ENCODE measurements around the gene NPIPA3. TPM values are rescaled to one million over a fixed set of nuclear protein-coding genes. Genes with fewer than 3 reads are reported as not detected.
"Not testable (repeated sequence)": the region's sequence is repeated elsewhere in the genome, so short reads cannot be mapped to it uniquely, and the experiment has no call there.

NPIPA3 gene
- total RNA-seq (2014; rRNA removed; shearing (Covaris generic)) = 0.32 and 0.51 TPM in 2 replicates
- 4.5 and 5.4 TPM in 2 replicates for polyA plus RNA-seq (2016; fragmentation: Nextera tagmentation; extraction: Ambion mirVana)

- not testable (repeated sequence) for H3K9ac ChIP-seq
Observed at GRCh38 chr16:14703156-14704011, at the start of gene NPIPA3. Gene NPIPA3 (plus strand): TSS chr16:14703411. CDS start chr16:14708944, 5,533 bp downstream.

GRCh38 chr16:14658063-14658462, 45.1 kb upstream of the NPIPA3 start:
- Histone ChIP-seq H3K79me2 (ENCODE audit: insufficient read depth) (0 out of 2 replicates have a peak, but pooled peaks cover 7% of the 10 kb centered on the region), H3K4me2 (ENCODE audit: unreplicated experiment) (no peak overlapping the region), H3K9me3 (ENCODE audit: low read depth) (no peaks in the 10 kb centered on the region), H3K9ac (no peak overlapping the region), H3K36me3 (ENCODE audit: low read depth) (peaks cover 31% of the 10 kb centered on the region), H3K4me3 (no peak overlapping the region), H3K27ac (no peak overlapping the region), H2AFZ (no peak overlapping the region), H3K9me2 (ENCODE audit: insufficient read depth) (no peaks in the 10 kb centered on the region), H3K27me3 (replicated peaks; ENCODE audit: insufficient read depth) (no peaks in the 10 kb centered on the region), H3F3A (ENCODE audit: insufficient read depth) (no peaks in the 10 kb centered on the region), H4K20me1 (ENCODE audit: insufficient read depth) (no peaks in the 10 kb centered on the region), H3K4me1 (ENCODE audit: insufficient read depth) (no peaks in the 10 kb centered on the region)
- no peak for DNase-seq
- TF ChIP-seq EZH2phosphoT487 (IDR thresholded peaks at IDR 0.05; ENCODE audit: insufficient read depth, low read depth) (no peak), EZH2 (IDR thresholded peaks at IDR 0.05; ENCODE audit: insufficient read depth, poor library complexity, severe bottlenecking) (no peak)
- 93 to 100% methylated on average over 2 of the region's 2 CpGs for WGBS, 2 experiments (ENCODE audit: low coverage in 1 of 2, low lambda C conversion rate in 2 of 2, missing lambda C conversion rate in 2 of 2)
- in situ Hi-C loops (cut with MboI) = no loop called here

More at GRCh38 chr16:14703156-14704011, at the start of gene NPIPA3:
- H3K79me2 ChIP-seq (ENCODE audit: insufficient read depth); in situ Hi-C loops (cut with MboI); H3K36me3 ChIP-seq (ENCODE audit: low read depth); H3K4me1 ChIP-seq (ENCODE audit: insufficient read depth); H4K20me1 ChIP-seq (ENCODE audit: insufficient read depth); DNase-seq; H3K27me3 ChIP-seq (replicated peaks; ENCODE audit: insufficient read depth); H2AFZ ChIP-seq; H3K4me3 ChIP-seq; H3F3A ChIP-seq (ENCODE audit: insufficient read depth); H3K9me2 ChIP-seq (ENCODE audit: insufficient read depth); H3K4me2 ChIP-seq (ENCODE audit: unreplicated experiment); H3K27ac ChIP-seq; H3K9me3 ChIP-seq (ENCODE audit: low read depth): not testable (repeated sequence)
- no CpG with 5 or more reads among the region's 73 CpGs for WGBS, 2 experiments (ENCODE audit: low coverage in 1 of 2, low lambda C conversion rate in 2 of 2, missing lambda C conversion rate in 2 of 2)

- TF ChIP-seq EZH2 (IDR thresholded peaks at IDR 0.05; ENCODE audit: insufficient read depth, poor library complexity, severe bottlenecking) = no peak
- no peak for TF ChIP-seq EZH2phosphoT487 (IDR thresholded peaks at IDR 0.05; ENCODE audit: insufficient read depth, low read depth)
- no peaks in the 10 kb centered on the region for H3K9me2 ChIP-seq (ENCODE audit: insufficient read depth)
- peaks cover 37% of the 10 kb centered on the region for H3K36me3 ChIP-seq (ENCODE audit: low read depth)
- no peak for DNase-seq
- H3K79me2 ChIP-seq (ENCODE audit: insufficient read depth) = no peaks in the 10 kb centered on the region
- WGBS, 2 experiments (ENCODE audit: low coverage in 1 of 2, low lambda C conversion rate in 2 of 2, missing lambda C conversion rate in 2 of 2) = 92 to 96% methylated on average over 16 of the region's 16 CpGs
- H3K4me1 ChIP-seq (ENCODE audit: insufficient read depth) = no peaks in the 10 kb centered on the region
- H3K4me3 ChIP-seq = no peak overlapping the region
- no peaks in the 10 kb centered on the region for H4K20me1 ChIP-seq (ENCODE audit: insufficient read depth)
- in situ Hi-C loops (cut with MboI) = no loop called here
- H3K9me3 ChIP-seq (ENCODE audit: low read depth) = no peaks in the 10 kb centered on the region
- H3K27ac ChIP-seq = no peak overlapping the region
- 0 out of 2 replicates have a peak, but pooled peaks cover 5% of the 10 kb centered on the region for H3F3A ChIP-seq (ENCODE audit: insufficient read depth)
- no peak overlapping the region for H3K4me2 ChIP-seq (ENCODE audit: unreplicated experiment)
- no peaks in the 10 kb centered on the region for H3K27me3 ChIP-seq (replicated peaks; ENCODE audit: insufficient read depth)
- no peak overlapping the region for H3K9ac ChIP-seq
- no peak overlapping the region for H2AFZ ChIP-seq
Observed at GRCh38 chr16:14667347-14668266, 35.6 kb upstream of the NPIPA3 start.

GRCh38 chr16:14668556-14669223, 34.5 kb upstream of the NPIPA3 start:
- in situ Hi-C loops (cut with MboI) = no loop called here
- 86 to 93% methylated on average over 7 of the region's 7 CpGs for WGBS, 2 experiments (ENCODE audit: low coverage in 1 of 2, low lambda C conversion rate in 2 of 2, missing lambda C conversion rate in 2 of 2)
- no peaks in the 10 kb centered on the region for H3K4me1 ChIP-seq (ENCODE audit: insufficient read depth)
- H3K27ac ChIP-seq = no peak overlapping the region
- no peaks in the 10 kb centered on the region for H4K20me1 ChIP-seq (ENCODE audit: insufficient read depth)
- H2AFZ ChIP-seq = no peak overlapping the region
- no peak for DNase-seq
- H3K36me3 ChIP-seq (ENCODE audit: low read depth) = peaks cover 29% of the 10 kb centered on the region
- 0 out of 2 replicates have a peak, but pooled peaks cover 5% of the 10 kb centered on the region for H3F3A ChIP-seq (ENCODE audit: insufficient read depth)
- TF ChIP-seq EZH2 (IDR thresholded peaks at IDR 0.05; ENCODE audit: insufficient read depth, poor library complexity, severe bottlenecking) (no peak), EZH2phosphoT487 (IDR thresholded peaks at IDR 0.05; ENCODE audit: insufficient read depth, low read depth) (no peak)
- H3K4me3 ChIP-seq = no peak overlapping the region
- H3K4me2 ChIP-seq (ENCODE audit: unreplicated experiment) = no peak overlapping the region
- no peak overlapping the region for H3K9ac ChIP-seq
- no peaks in the 10 kb centered on the region for H3K9me3 ChIP-seq (ENCODE audit: low read depth)
- no peaks in the 10 kb centered on the region for H3K9me2 ChIP-seq (ENCODE audit: insufficient read depth)
- no peaks in the 10 kb centered on the region for H3K27me3 ChIP-seq (replicated peaks; ENCODE audit: insufficient read depth)
- H3K79me2 ChIP-seq (ENCODE audit: insufficient read depth) = no peaks in the 10 kb centered on the region
